Kidney (tissue), 14 donors: ENCODE data around the gene RNF214. TPM values are rescaled to one million over a fixed set of nuclear protein-coding genes. Genes with fewer than 3 reads are reported as not detected.

ENCODE experiments used
- DNase-seq, 5 donors: peaks; one replicate each; pipeline ENCODE4 v3.0.0-alpha.2; 2013 to 2020
- FAIRE-seq: peaks from 2 replicates; lab custom pipeline; 2012; peaks lifted over from hg19 to GRCh38; lab: Jason Lieb, UNC
- H3K27ac ChIP-seq, 2 donors: one replicate each; pipeline ENCODE4 v1.7.0; 2013; ENCODE audit warnings: low read depth in 2 of 2, low read length in 2 of 2, inconsistent platforms in 1 of 2
- H3K27me3 ChIP-seq: one replicate; pipeline ENCODE4 v1.7.1; 2013; ENCODE audit warnings: low read length, inconsistent platforms; ENCODE audit not compliant: control insufficient read depth, insufficient read depth
- H3K36me3 ChIP-seq, 3 donors: one replicate each; pipeline versions ENCODE4 v1.7.0 to v1.7.1; 2013; ENCODE audit warnings: low read length in 3 of 3, control low read depth in 1 of 3, inconsistent platforms in 1 of 3; ENCODE audit not compliant: insufficient read depth in 3 of 3, control insufficient read depth in 2 of 3
- H3K4me1 ChIP-seq, 3 donors: one replicate each; pipeline versions ENCODE4 v1.7.0 to v1.7.1; 2013; ENCODE audit warnings: low read length in 3 of 3, inconsistent platforms in 1 of 3, low read depth in 1 of 3; ENCODE audit not compliant: control insufficient read depth in 2 of 3, insufficient read depth in 2 of 3
- H3K4me3 ChIP-seq, 3 donors: one replicate each; pipeline versions ENCODE4 v1.7.0 to v1.8.1; 2013; ENCODE audit warnings: low read length in 3 of 3, control low read depth in 1 of 3, inconsistent platforms in 1 of 3
- H3K9ac ChIP-seq, 3 donors: one replicate each; pipeline versions ENCODE4 v1.7.0 to v1.7.1; 2013; ENCODE audit warnings: low read length in 3 of 3, control low read depth in 1 of 3, inconsistent platforms in 1 of 3
- H3K9me3 ChIP-seq, 3 donors: one replicate each; pipeline versions ENCODE4 v1.7.0 to v1.7.1; 2013; ENCODE audit warnings: low read length in 3 of 3, control low read depth in 1 of 3, inconsistent platforms in 1 of 3; ENCODE audit not compliant: control insufficient read depth in 2 of 3, insufficient read depth in 1 of 3
- intact Hi-C: fragments of 100-400 bp; cut with DNase I; formaldehyde crosslinking; loops from one replicate; pipeline ENCODE4 v1.11.1; 2022
- polyA plus RNA-seq: library from polyadenylated mRNA; stranded (reverse); fragments of 350-450 nt; fragmentation: Illumina TruSeq; extraction: RNeasy Lipid Tissue Mini Kit (QIAGEN cat#74804); gene quantifications from one replicate; pipeline ENCODE4 v1.2.3, GENCODE V29; 2014; ENCODE audit warnings: low read depth, low replicate concordance; ENCODE audit not compliant: insufficient read depth
- total RNA-seq: library from RNA; stranded (reverse); fragmentation: NEBNext Ultra II Directional; extraction: Animal tissue kit (Norgen Biotek cat#: 25700); gene quantifications from one replicate; pipeline ENCODE4 v1.2.1, GENCODE V29; 2021
- TF ChIP-seq, protein P1 (sequence below): IDR thresholded peaks from 3 replicates; pipeline ENCODE4 v1.5.1; 2012; ENCODE audit warnings: mild to moderate bottlenecking, moderate library complexity, borderline replicate concordance; ENCODE audit not compliant: insufficient read depth; ENCODE audit errors: extremely low read depth
- donor health status: control.
- donor health status: control.
- donor health status: control.
- donor health status: control.
- donor health status: control.
- donor health status: DM: yes; HTN: yes; CAD: no.
- donor health status: Normal renal cell carcinoma (clear cell type).

The RNF214 gene
- total and polyA plus RNA-seq, 2 donors from 2014 or later = 8.5 to 24.7 TPM

DNA sequence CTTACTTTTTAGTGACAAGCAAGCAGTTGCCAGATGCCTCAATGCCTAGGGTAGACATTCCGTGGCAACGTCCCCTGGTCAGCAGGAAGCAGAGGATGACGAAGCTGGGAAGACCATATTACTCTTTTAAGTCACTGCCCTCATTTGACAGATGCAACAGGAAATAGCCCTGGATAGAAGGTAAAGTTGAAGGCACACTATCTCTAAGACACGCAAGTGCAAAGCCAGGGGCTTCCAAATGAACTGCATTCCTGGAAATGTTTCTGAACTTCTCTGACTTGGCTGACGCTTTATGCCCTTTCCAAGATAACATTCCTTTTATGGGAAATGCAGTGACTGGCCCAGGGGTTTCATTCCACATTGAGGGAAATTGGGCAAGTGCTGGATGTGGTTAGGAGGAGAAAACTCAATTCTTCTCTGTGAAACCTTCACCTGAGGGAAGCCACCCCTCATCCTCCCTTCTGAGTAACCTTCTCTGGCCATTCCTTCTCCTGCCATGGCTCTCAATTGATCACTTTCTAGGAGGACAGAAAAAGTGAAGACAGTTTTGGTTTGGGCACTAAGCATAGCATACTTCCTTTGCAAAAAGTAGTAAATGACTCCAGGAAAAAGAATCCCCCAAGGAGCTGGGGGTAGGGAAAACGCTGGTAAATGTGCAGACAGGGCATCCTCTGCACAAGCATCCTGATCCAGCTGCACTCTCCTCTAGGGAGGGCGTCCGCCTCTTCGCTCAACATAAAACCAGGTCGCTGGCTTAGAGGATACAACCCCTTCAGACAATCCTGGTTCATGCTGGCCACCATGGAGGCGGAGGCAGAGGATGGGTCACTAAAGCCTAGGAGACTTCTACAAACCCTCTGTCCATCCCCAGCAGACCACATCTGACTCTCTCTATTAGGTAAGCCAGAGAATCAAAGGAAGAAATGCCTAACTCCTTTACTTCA is 15.1 kb upstream of the RNF214 start:
- intact Hi-C loops = no loop called here
- no peak for FAIRE-seq
- TF ChIP-seq, protein P1, sequence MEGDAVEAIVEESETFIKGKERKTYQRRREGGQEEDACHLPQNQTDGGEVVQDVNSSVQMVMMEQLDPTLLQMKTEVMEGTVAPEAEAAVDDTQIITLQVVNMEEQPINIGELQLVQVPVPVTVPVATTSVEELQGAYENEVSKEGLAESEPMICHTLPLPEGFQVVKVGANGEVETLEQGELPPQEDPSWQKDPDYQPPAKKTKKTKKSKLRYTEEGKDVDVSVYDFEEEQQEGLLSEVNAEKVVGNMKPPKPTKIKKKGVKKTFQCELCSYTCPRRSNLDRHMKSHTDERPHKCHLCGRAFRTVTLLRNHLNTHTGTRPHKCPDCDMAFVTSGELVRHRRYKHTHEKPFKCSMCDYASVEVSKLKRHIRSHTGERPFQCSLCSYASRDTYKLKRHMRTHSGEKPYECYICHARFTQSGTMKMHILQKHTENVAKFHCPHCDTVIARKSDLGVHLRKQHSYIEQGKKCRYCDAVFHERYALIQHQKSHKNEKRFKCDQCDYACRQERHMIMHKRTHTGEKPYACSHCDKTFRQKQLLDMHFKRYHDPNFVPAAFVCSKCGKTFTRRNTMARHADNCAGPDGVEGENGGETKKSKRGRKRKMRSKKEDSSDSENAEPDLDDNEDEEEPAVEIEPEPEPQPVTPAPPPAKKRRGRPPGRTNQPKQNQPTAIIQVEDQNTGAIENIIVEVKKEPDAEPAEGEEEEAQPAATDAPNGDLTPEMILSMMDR = no peak
- Histone ChIP-seq H3K9me3 (no peaks in the 10 kb centered on the region), H3K27me3 (no peaks in the 10 kb centered on the region), H3K27ac (peak overlapping the region; percentile 65 to 78), H3K9ac (no peak overlapping the region), H3K4me3 (no peak overlapping the region), H3K36me3 (peaks cover 2 to 49% (median 40%) of the 10 kb centered on the region in 3 donors), H3K4me1 (peaks cover 2 to 17% (median 14%) of the 10 kb centered on the region in 3 donors)
- peak in 1 of 5 donors; percentile 59 for DNase-seq

DNA sequence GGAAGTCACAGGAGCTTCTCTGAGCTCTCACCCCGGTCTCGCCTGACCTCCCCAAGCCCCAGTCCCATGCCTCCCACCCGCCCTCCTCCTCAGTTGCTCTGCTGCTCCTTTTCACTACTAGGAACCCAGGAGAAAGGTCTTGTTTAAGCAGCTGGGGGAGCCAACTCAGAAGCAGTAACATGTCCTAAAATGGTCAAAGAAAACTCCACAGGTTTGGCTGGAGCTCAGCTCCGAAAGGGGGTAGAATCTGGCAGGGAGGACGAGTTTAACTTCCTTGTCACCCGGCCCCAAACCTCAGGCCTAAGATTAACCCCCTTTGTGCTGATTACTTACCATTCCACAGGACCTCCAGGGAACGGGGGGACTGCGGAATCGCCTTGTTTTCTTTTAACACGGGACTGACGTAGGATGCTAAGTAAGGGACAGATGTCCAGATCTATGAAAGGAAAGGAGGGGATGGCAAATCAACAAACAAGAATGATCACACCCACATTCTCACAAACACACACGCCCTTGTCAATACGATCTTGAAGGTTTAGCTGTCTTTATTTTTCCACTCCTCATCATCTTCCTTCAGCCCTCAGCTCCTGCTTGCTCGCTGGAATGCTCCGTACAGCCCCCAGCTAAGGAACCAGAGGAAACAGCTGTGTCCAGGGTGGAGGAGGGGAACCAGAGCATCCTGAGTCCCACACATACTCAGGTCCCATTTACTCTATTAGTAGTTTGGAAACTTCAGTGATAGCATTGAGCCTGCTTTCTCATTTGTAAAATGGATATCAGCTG is 14.1 kb upstream of the RNF214 start:
- FAIRE-seq (no peak), DNase-seq (peak in 3 of 5 donors; percentile 58 to 84 (median 81))
- no peak overlapping the region for H3K4me3 ChIP-seq
- H3K9me3 ChIP-seq = no peaks in the 10 kb centered on the region
- peak overlapping the region; percentile 65 to 68 for H3K27ac ChIP-seq
- intact Hi-C loops = no loop called here
- H3K36me3 ChIP-seq = peaks cover 2 to 48% (median 41%) of the 10 kb centered on the region in 3 donors
- H3K27me3 ChIP-seq = no peaks in the 10 kb centered on the region
- peaks cover 2 to 17% (median 14%) of the 10 kb centered on the region in 3 donors for H3K4me1 ChIP-seq
- TF ChIP-seq, protein P1 = no peak
- no peak overlapping the region for H3K9ac ChIP-seq

DNA sequence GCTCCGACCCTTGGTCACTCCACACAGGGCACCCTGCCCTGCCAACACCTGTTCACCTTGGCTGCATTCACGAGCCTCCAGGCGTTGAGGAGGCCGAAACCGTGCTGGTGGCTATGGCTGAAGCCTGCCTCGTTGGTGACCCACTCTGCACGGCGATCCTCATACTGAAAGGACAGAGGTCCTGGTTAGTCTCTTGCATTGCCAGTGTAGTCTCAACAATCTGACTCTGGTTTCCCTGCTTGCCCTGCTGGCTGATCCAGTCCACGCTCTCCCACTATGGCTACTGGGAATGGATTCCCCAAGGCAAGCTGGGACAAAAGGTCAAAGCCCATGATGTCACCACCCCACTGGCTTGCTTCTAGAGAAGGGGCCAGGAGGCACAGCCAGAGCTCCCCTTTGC is 13.5 kb upstream of the RNF214 start:
- peaks cover 2 to 52% (median 41%) of the 10 kb centered on the region in 3 donors for H3K36me3 ChIP-seq
- TF ChIP-seq, protein P1 = no peak
- H3K27ac ChIP-seq = peak overlapping the region; percentile 39 to 68
- FAIRE-seq (no peak), DNase-seq (peak in 1 of 5 donors; percentile 47)
- H3K4me3 ChIP-seq = no peak overlapping the region
- no peaks in the 10 kb centered on the region for H3K27me3 ChIP-seq
- no peaks in the 10 kb centered on the region for H3K9me3 ChIP-seq
- peaks cover 2 to 17% (median 14%) of the 10 kb centered on the region in 3 donors for H3K4me1 ChIP-seq
- intact Hi-C loops = no loop called here
- no peak overlapping the region for H3K9ac ChIP-seq
